ENCODE data around the gene TM7SF3.

- TF ChIP-seq CTCF (IDR thresholded peaks at IDR 0.05) (no peak), POLR2A (IDR thresholded peaks at IDR 0.05) (no peak)
Observed at GRCh38 chr12:27034607-27035293, 20.6 kb upstream of the TM7SF3 start.
